ENCODE results near the gene OXSR1.

Gene OXSR1

GRCh38 chr3:38118421-38119247, 46.7 kb upstream of the OXSR1 start:
- no peak overlapping the region for H3K4me3 ChIP-seq (ENCODE audit: low read depth, low read length)
- DNase-seq (ENCODE audit: low read depth), result no peak
- no peak for TF ChIP-seq MAX (IDR thresholded peaks at IDR 0.05; ENCODE audit: low read depth, low read length)
- TF ChIP-seq POLR2A (IDR thresholded peaks at IDR 0.05; ENCODE audit: extremely low read depth, insufficient read length), result no peak
- no peak for TF ChIP-seq MYC (IDR thresholded peaks at IDR 0.05; ENCODE audit: low read depth, low read length)
- no peak for TF ChIP-seq CTCF (IDR thresholded peaks at IDR 0.05; ENCODE audit: low read depth, low read length)

GRCh38 chr3:38119248-38119544, 46.1 kb upstream of the OXSR1 start:
- TF ChIP-seq POLR2A (IDR thresholded peaks at IDR 0.05; ENCODE audit: extremely low read depth, insufficient read length), result no peak
- DNase-seq (ENCODE audit: low read depth), result no peak
- H3K4me3 ChIP-seq (ENCODE audit: low read depth, low read length), result no peak overlapping the region

GRCh38 chr3:38119821-38120692, 45.3 kb upstream of the OXSR1 start:
- DNase-seq (ENCODE audit: low read depth), result no peak
- H3K4me3 ChIP-seq (ENCODE audit: low read depth, low read length), result no peak overlapping the region
- no peak for TF ChIP-seq MAX (IDR thresholded peaks at IDR 0.05; ENCODE audit: low read depth, low read length)
- no peak for TF ChIP-seq POLR2A (IDR thresholded peaks at IDR 0.05; ENCODE audit: extremely low read depth, insufficient read length)

GRCh38 chr3:38120693-38121450, 44.5 kb upstream of the OXSR1 start:
- no peak for TF ChIP-seq MYC (IDR thresholded peaks at IDR 0.05; ENCODE audit: low read depth, low read length)
- TF ChIP-seq CTCF (IDR thresholded peaks at IDR 0.05; ENCODE audit: low read depth, low read length), result no peak
- TF ChIP-seq POLR2A (IDR thresholded peaks at IDR 0.05; ENCODE audit: extremely low read depth, insufficient read length), result no peak
- no peak for TF ChIP-seq MAX (IDR thresholded peaks at IDR 0.05; ENCODE audit: low read depth, low read length)
- no peak overlapping the region for H3K4me3 ChIP-seq (ENCODE audit: low read depth, low read length)
- no peak for DNase-seq (ENCODE audit: low read depth)

GRCh38 chr3:38121451-38121831, 43.9 kb upstream of the OXSR1 start:
- DNase-seq (ENCODE audit: low read depth), result no peak
- no peak overlapping the region for H3K4me3 ChIP-seq (ENCODE audit: low read depth, low read length)
- TF ChIP-seq CTCF (IDR thresholded peaks at IDR 0.05; ENCODE audit: low read depth, low read length), result no peak
- TF ChIP-seq POLR2A (IDR thresholded peaks at IDR 0.05; ENCODE audit: extremely low read depth, insufficient read length), result no peak
- no peak for TF ChIP-seq MYC (IDR thresholded peaks at IDR 0.05; ENCODE audit: low read depth, low read length)
- TF ChIP-seq MAX (IDR thresholded peaks at IDR 0.05; ENCODE audit: low read depth, low read length), result no peak

GRCh38 chr3:38121832-38122461, 43.4 kb upstream of the OXSR1 start:
- H3K4me3 ChIP-seq (ENCODE audit: low read depth, low read length), result no peak overlapping the region
- TF ChIP-seq POLR2A (IDR thresholded peaks at IDR 0.05; ENCODE audit: extremely low read depth, insufficient read length) (no peak), CTCF (IDR thresholded peaks at IDR 0.05; ENCODE audit: low read depth, low read length) (no peak), MYC (IDR thresholded peaks at IDR 0.05; ENCODE audit: low read depth, low read length) (no peak), MAX (IDR thresholded peaks at IDR 0.05; ENCODE audit: low read depth, low read length) (no peak)
- DNase-seq (ENCODE audit: low read depth), result no peak
